NCI-H2196 treated with DMSO at 0.1 percent for 48 hours (cell line): Measurements from ENCODE around the gene BLM.

Experiments used
- DNase-seq: peaks from one replicate; lab custom pipeline; 2025; ENCODE audit not compliant: unreplicated experiment; lab: John Stamatoyannopoulos, UW

BLM gene

GRCh38 chr15:90787881-90788280, 70.7 kb downstream of the BLM start:
- no peak for DNase-seq

GRCh38 chr15:90789462-90789861, 72.3 kb downstream of the BLM start:
- no peak for DNase-seq

- DNase-seq: no peak
Observed at GRCh38 chr15:90790057-90790456, 72.9 kb downstream of the BLM start.

- DNase-seq: no peak
Observed at GRCh38 chr15:90790561-90790960, 73.4 kb downstream of the BLM start.

GRCh38 chr15:90794538-90794937, 77.4 kb downstream of the BLM start:
- no peak for DNase-seq

- DNase-seq: no peak
Observed at GRCh38 chr15:90799639-90800170, 82.6 kb downstream of the BLM start.

- DNase-seq: no peak
Observed at GRCh38 chr15:90801803-90802202, 84.7 kb downstream of the BLM start.

- no peak for DNase-seq
Observed at GRCh38 chr15:90807074-90807785, 90.1 kb downstream of the BLM start.

GRCh38 chr15:90807786-90808086, 90.6 kb downstream of the BLM start:
- DNase-seq: no peak

- DNase-seq: no peak
Observed at GRCh38 chr15:90808517-90809235, 91.5 kb downstream of the BLM start.

- no peak for DNase-seq
Observed at GRCh38 chr15:90809536-90809935, 92.4 kb downstream of the BLM start.

GRCh38 chr15:90810354-90810753, 93.2 kb downstream of the BLM start:
- DNase-seq: no peak

GRCh38 chr15:90812171-90812957, 95.2 kb downstream of the BLM start:
- DNase-seq: no peak

GRCh38 chr15:90812958-90813265, 95.8 kb downstream of the BLM start:
- DNase-seq: no peak

- no peak for DNase-seq
Observed at GRCh38 chr15:90813796-90814190, 96.6 kb downstream of the BLM start.

GRCh38 chr15:90814191-90814821, 97.2 kb downstream of the BLM start:
- no peak for DNase-seq

- no peak for DNase-seq
Observed at GRCh38 chr15:90816401-90817116, 99.4 kb downstream of the BLM start.

- no peak for DNase-seq
Observed at GRCh38 chr15:90817117-90818057, 100.2 kb downstream of the BLM start.

- DNase-seq: no peak
Observed at GRCh38 chr15:90818251-90819210, 101.4 kb downstream of the BLM start.
